ENCODE measurements around the gene BEST4. TPM values are rescaled to one million over a fixed set of nuclear protein-coding genes. Genes with fewer than 3 reads are reported as not detected.
A peak's percentile ranks its signal among the peaks of the same experiment; 100 is the strongest.
"Not testable (repeated sequence)": the region's sequence is repeated elsewhere in the genome, so short reads cannot be mapped to it uniquely, and the experiment has no call there.

The BEST4 gene
- polyA plus RNA-seq, 5 donors, result 0.48 to 1.4 (median 0.96) TPM

- DNase-seq, result no peak
Observed at GRCh38 chr1:44778705-44779576, 9.0 kb downstream of the BEST4 start.

- no peak for DNase-seq
Observed at GRCh38 chr1:44777969-44778635, 9.9 kb downstream of the BEST4 start.

- DNase-seq, result no peak
Observed at GRCh38 chr1:44777547-44777946, 10.4 kb downstream of the BEST4 start.

- no peak for DNase-seq
Observed at GRCh38 chr1:44776730-44777068, 11.3 kb downstream of the BEST4 start.

GRCh38 chr1:44775930-44776729, 11.8 kb downstream of the BEST4 start:
- DNase-seq, result no peak

- DNase-seq, result peak; percentile 94
Observed at GRCh38 chr1:44775078-44775929, 12.7 kb downstream of the BEST4 start, which contains the start of gene RPS8. RPS8 (plus strand) TSS chr1:44775540; CDS start chr1:44775597, 57 bp downstream.

- not testable (repeated sequence) for DNase-seq
Observed at GRCh38 chr1:44766421-44766820, 21.5 kb downstream of the BEST4 start.

GRCh38 chr1:44760876-44761275, 27.1 kb downstream of the BEST4 start:
- DNase-seq, result no peak

- no peak for DNase-seq
Observed at GRCh38 chr1:44759077-44759476, 28.9 kb downstream of the BEST4 start.

GRCh38 chr1:44757420-44757819, 30.6 kb downstream of the BEST4 start:
- no peak for DNase-seq

GRCh38 chr1:44747878-44748277, 40.1 kb downstream of the BEST4 start:
- no peak for DNase-seq

GRCh38 chr1:44743211-44743610, 44.8 kb downstream of the BEST4 start:
- DNase-seq, result no peak

- no peak for DNase-seq
Observed at GRCh38 chr1:44740179-44740617, 47.8 kb downstream of the BEST4 start.

GRCh38 chr1:44739307-44740178, 48.4 kb downstream of the BEST4 start, which contains the start of gene KIF2C:
KIF2C (plus strand) TSS chr1:44739837; CDS start chr1:44739933, 96 bp downstream.
- peak; percentile 97 for DNase-seq

GRCh38 chr1:44738953-44739306, 49.0 kb downstream of the BEST4 start:
- not testable (repeated sequence) for DNase-seq

GRCh38 chr1:44735992-44736391, 52.0 kb downstream of the BEST4 start:
- no peak for DNase-seq

GRCh38 chr1:44733784-44734183, 54.2 kb downstream of the BEST4 start:
- no peak for DNase-seq

Data from right lung (tissue), 5 donors.